Mucosa of stomach (tissue), 1 donor: ENCODE data around the gene TEC.

Experiments used
- H3K27me3 ChIP-seq: one replicate; pipeline ENCODE4 v1.7.0; 2013; ENCODE audit warnings: mild to moderate bottlenecking, low read length; ENCODE audit not compliant: control insufficient read depth, insufficient read depth
- H3K36me3 ChIP-seq: one replicate; pipeline ENCODE4 v1.7.0; 2013; ENCODE audit warnings: low read length; ENCODE audit not compliant: control insufficient read depth, insufficient read depth
- H3K4me1 ChIP-seq: one replicate; pipeline ENCODE4 v1.7.0; 2013; ENCODE audit warnings: mild to moderate bottlenecking, low read length; ENCODE audit not compliant: control insufficient read depth, insufficient read depth
- H3K4me3 ChIP-seq: one replicate; pipeline ENCODE4 v1.7.0; 2013; ENCODE audit warnings: low read length
- H3K9ac ChIP-seq: one replicate; pipeline ENCODE4 v1.7.0; 2013; ENCODE audit warnings: mild to moderate bottlenecking, low read length, moderate library complexity
- H3K9me3 ChIP-seq: one replicate; pipeline ENCODE4 v1.7.0; 2013; ENCODE audit warnings: mild to moderate bottlenecking, low read length, moderate library complexity; ENCODE audit not compliant: control insufficient read depth
- donor health status: Pancreatic carcinoma.

TEC gene

GRCh38 chr4:48122756-48123155 lies 146.9 kb downstream of the TEC start:
- H3K4me1 ChIP-seq = peaks cover 7% of the 10 kb centered on the region
- H3K27me3 ChIP-seq = no peaks in the 10 kb centered on the region
- H3K9me3 ChIP-seq = no peaks in the 10 kb centered on the region
- no peak overlapping the region for H3K4me3 ChIP-seq
- H3K9ac ChIP-seq = no peak overlapping the region
- no peaks in the 10 kb centered on the region for H3K36me3 ChIP-seq

- H3K4me3 ChIP-seq = no peak overlapping the region
- H3K9ac ChIP-seq = no peak overlapping the region
- no peaks in the 10 kb centered on the region for H3K36me3 ChIP-seq
- H3K9me3 ChIP-seq = no peaks in the 10 kb centered on the region
- no peaks in the 10 kb centered on the region for H3K27me3 ChIP-seq
- no peaks in the 10 kb centered on the region for H3K4me1 ChIP-seq
These were observed 148.5 kb downstream of the TEC start for GRCh38 chr4:48121180-48121579.

- H3K27me3 ChIP-seq = no peaks in the 10 kb centered on the region
These were observed 149.5 kb downstream of the TEC start for GRCh38 chr4:48120132-48120531.

GRCh38 chr4:48119646-48120045 lies 150.0 kb downstream of the TEC start:
- Histone ChIP-seq H3K27me3 (no peaks in the 10 kb centered on the region), H3K4me3 (no peak overlapping the region), H3K9ac (no peak overlapping the region), H3K4me1 (no peaks in the 10 kb centered on the region), H3K9me3 (no peaks in the 10 kb centered on the region), H3K36me3 (no peaks in the 10 kb centered on the region)

More at GRCh38 chr4:48120132-48120531, 149.5 kb downstream of the TEC start:
- H3K36me3 ChIP-seq = no peaks in the 10 kb centered on the region
- H3K4me1 ChIP-seq = no peaks in the 10 kb centered on the region
- no peaks in the 10 kb centered on the region for H3K9me3 ChIP-seq
- H3K9ac ChIP-seq = no peak overlapping the region
- H3K4me3 ChIP-seq = no peak overlapping the region

- Histone ChIP-seq H3K4me1 (no peaks in the 10 kb centered on the region), H3K4me3 (no peak overlapping the region), H3K9me3 (no peaks in the 10 kb centered on the region), H3K9ac (no peak overlapping the region), H3K27me3 (no peaks in the 10 kb centered on the region), H3K36me3 (no peaks in the 10 kb centered on the region)
These were observed 151.6 kb downstream of the TEC start for GRCh38 chr4:48118081-48118480.

GRCh38 chr4:48116582-48116981 lies 153.1 kb downstream of the TEC start:
- Histone ChIP-seq H3K9ac (no peak overlapping the region), H3K9me3 (no peaks in the 10 kb centered on the region), H3K36me3 (no peaks in the 10 kb centered on the region), H3K4me1 (no peaks in the 10 kb centered on the region), H3K4me3 (no peak overlapping the region), H3K27me3 (no peaks in the 10 kb centered on the region)

GRCh38 chr4:48114412-48114811 lies 155.2 kb downstream of the TEC start:
- no peaks in the 10 kb centered on the region for H3K36me3 ChIP-seq
- H3K9me3 ChIP-seq = no peaks in the 10 kb centered on the region
- H3K27me3 ChIP-seq = no peaks in the 10 kb centered on the region
- H3K4me3 ChIP-seq = no peak overlapping the region
- no peak overlapping the region for H3K9ac ChIP-seq
- peaks cover 7% of the 10 kb centered on the region for H3K4me1 ChIP-seq

- Histone ChIP-seq H3K4me3 (no peak overlapping the region), H3K27me3 (no peaks in the 10 kb centered on the region), H3K9me3 (no peaks in the 10 kb centered on the region), H3K4me1 (peaks cover 17% of the 10 kb centered on the region), H3K9ac (no peak overlapping the region), H3K36me3 (no peaks in the 10 kb centered on the region)
These were observed 157.5 kb downstream of the TEC start for GRCh38 chr4:48112017-48112667.

GRCh38 chr4:48110452-48110978 lies 159.1 kb downstream of the TEC start:
- Histone ChIP-seq H3K9ac (no peak overlapping the region), H3K27me3 (no peaks in the 10 kb centered on the region), H3K9me3 (no peaks in the 10 kb centered on the region), H3K36me3 (no peaks in the 10 kb centered on the region), H3K4me3 (no peak overlapping the region), H3K4me1 (peaks cover 17% of the 10 kb centered on the region)

GRCh38 chr4:48109413-48110263 lies 160.0 kb downstream of the TEC start:
- no peaks in the 10 kb centered on the region for H3K9me3 ChIP-seq
- peaks cover 17% of the 10 kb centered on the region for H3K4me1 ChIP-seq
- H3K36me3 ChIP-seq = no peaks in the 10 kb centered on the region
- no peaks in the 10 kb centered on the region for H3K27me3 ChIP-seq
- H3K9ac ChIP-seq = no peak overlapping the region
- no peak overlapping the region for H3K4me3 ChIP-seq

- peaks cover 17% of the 10 kb centered on the region for H3K4me1 ChIP-seq
- H3K27me3 ChIP-seq = no peaks in the 10 kb centered on the region
- H3K36me3 ChIP-seq = no peaks in the 10 kb centered on the region
- H3K9ac ChIP-seq = no peak overlapping the region
- H3K4me3 ChIP-seq = no peak overlapping the region
- H3K9me3 ChIP-seq = no peaks in the 10 kb centered on the region
These were observed 161.1 kb downstream of the TEC start for GRCh38 chr4:48108309-48109073.

GRCh38 chr4:48105230-48105629 lies 164.4 kb downstream of the TEC start:
- no peak overlapping the region for H3K4me3 ChIP-seq
- H3K4me1 ChIP-seq = peaks cover 12% of the 10 kb centered on the region
- no peaks in the 10 kb centered on the region for H3K36me3 ChIP-seq
- H3K9me3 ChIP-seq = no peaks in the 10 kb centered on the region
- H3K27me3 ChIP-seq = no peaks in the 10 kb centered on the region
- no peak overlapping the region for H3K9ac ChIP-seq
